Measurements from ENCODE around the gene SPECC1L.

SPECC1L gene

DNA sequence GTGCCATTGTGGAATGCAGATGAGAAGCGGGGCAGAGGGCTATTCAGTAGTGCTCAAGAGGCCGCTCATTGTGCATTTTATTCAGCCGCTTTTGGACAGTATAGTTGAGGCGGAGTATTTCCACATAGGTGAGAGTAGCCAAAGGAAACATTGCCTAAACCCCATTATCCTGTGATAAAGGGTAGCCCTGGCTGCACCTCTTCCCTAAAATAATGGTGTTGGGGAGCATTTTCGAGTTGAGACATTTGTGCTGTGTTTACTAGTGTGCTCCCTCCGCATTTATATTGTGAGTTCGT is 68.8 kb downstream of the SPECC1L start:
- TF ChIP-seq, protein P1, sequence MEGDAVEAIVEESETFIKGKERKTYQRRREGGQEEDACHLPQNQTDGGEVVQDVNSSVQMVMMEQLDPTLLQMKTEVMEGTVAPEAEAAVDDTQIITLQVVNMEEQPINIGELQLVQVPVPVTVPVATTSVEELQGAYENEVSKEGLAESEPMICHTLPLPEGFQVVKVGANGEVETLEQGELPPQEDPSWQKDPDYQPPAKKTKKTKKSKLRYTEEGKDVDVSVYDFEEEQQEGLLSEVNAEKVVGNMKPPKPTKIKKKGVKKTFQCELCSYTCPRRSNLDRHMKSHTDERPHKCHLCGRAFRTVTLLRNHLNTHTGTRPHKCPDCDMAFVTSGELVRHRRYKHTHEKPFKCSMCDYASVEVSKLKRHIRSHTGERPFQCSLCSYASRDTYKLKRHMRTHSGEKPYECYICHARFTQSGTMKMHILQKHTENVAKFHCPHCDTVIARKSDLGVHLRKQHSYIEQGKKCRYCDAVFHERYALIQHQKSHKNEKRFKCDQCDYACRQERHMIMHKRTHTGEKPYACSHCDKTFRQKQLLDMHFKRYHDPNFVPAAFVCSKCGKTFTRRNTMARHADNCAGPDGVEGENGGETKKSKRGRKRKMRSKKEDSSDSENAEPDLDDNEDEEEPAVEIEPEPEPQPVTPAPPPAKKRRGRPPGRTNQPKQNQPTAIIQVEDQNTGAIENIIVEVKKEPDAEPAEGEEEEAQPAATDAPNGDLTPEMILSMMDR (IDR thresholded peaks at IDR 0.05; ENCODE audit: low read depth, low read length), result no peak
- no peak overlapping the region for H3K4me3 ChIP-seq (replicated peaks in 1 of 2; ENCODE audit: low read depth in 2 of 2, low read length in 2 of 2)
- DNase-seq (ENCODE audit: low read depth in 2 of 2), result no peak

DNA sequence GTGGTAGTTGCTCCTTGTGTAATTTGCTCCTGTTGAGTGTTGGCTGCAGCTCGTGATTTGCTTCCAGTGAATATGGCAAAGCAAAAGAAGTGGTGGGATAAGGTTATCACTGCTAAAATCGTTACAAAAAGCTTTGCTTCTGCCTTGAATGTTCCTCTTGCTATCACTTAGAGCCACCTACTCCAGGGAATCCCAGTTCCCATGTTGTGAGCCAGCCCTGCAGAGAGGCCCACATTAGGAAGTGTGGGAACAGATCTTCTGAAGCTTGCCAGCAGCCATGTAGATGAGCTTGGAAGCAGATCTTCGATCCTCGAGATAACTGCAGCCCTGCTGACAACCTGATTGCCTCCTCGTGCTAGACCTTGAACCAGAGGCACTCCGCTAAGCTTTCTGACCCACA is 71.0 kb downstream of the SPECC1L start:
- H3K4me3 ChIP-seq (replicated peaks in 1 of 2; ENCODE audit: low read depth in 2 of 2, low read length in 2 of 2), result no peak overlapping the region
- TF ChIP-seq, protein P1 (IDR thresholded peaks at IDR 0.05; ENCODE audit: low read depth, low read length), result no peak
- DNase-seq (ENCODE audit: low read depth in 2 of 2), result no peak

DNA sequence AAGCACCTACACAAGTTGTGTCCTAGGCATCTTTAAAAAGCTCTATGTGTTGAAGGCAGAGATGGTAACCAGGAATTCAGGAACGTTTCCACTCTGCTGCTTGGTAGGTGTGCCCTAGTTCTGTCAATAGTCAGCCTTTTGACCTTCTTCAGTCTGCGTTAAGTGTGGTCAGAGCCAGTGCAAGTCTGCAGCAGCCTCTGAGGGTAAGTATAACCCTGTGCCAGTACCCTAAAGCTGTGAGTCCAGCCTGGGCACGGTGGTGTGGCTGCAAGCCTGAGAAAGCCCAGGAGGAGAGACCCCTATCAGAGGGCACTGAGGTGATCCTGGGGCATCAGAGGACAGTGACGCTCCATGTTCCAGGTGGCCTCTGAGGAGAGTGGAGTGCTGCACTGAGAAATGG is 80.0 kb downstream of the SPECC1L start:
- no peak overlapping the region for H3K4me3 ChIP-seq (replicated peaks in 1 of 2; ENCODE audit: low read depth in 2 of 2, low read length in 2 of 2)
- TF ChIP-seq, protein P1 (IDR thresholded peaks at IDR 0.05; ENCODE audit: low read depth, low read length), result no peak
- DNase-seq (ENCODE audit: low read depth in 2 of 2), result no peak

DNA sequence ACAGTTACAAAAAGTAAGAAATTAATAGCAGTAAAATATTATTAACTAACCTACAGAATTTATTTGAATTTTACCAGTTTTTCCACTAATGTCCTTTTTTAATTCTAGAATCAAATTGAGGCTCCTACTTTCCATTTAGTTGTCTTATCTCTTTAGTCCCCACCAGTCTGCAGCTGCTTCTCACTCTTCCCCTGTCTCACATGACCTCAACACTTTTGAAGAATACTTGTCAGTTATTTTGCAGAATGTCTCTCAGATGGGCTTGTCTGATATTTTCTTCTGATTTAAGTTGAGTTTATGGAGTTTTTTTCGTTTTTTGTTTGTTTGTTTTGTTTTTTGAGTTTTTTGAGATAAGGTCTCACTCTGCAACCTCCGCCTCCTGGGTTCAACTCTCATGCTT is 82.5 kb downstream of the SPECC1L start:
- DNase-seq (ENCODE audit: low read depth in 2 of 2), result no peak
- H3K4me3 ChIP-seq (replicated peaks in 1 of 2; ENCODE audit: low read depth in 2 of 2, low read length in 2 of 2), result no peak overlapping the region
- TF ChIP-seq, protein P1 (IDR thresholded peaks at IDR 0.05; ENCODE audit: low read depth, low read length), result no peak

DNA sequence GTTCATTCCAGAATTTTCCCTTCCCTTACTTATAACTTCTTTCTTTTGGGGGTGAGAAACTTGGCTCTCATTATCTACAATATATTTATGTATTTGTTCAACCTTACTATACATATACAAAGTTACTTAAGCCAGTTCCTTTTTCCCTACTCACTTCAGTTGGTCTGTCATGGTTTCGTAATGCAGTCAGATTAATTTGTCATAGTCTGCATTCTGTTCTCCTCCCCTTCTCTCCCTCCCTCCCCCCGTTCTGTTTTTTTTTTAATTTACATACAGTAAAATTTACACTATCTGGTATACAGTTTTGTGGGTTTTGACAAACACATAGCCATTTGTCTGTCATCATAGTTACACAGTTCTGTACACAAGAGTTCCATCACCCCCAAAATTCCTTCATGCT is 84.9 kb downstream of the SPECC1L start:
- H3K4me3 ChIP-seq (replicated peaks in 1 of 2; ENCODE audit: low read depth in 2 of 2, low read length in 2 of 2), result no peak overlapping the region
- TF ChIP-seq, protein P1 (IDR thresholded peaks at IDR 0.05; ENCODE audit: low read depth, low read length), result no peak
- DNase-seq (ENCODE audit: low read depth in 2 of 2), result peak; percentile 28 to 38

DNA sequence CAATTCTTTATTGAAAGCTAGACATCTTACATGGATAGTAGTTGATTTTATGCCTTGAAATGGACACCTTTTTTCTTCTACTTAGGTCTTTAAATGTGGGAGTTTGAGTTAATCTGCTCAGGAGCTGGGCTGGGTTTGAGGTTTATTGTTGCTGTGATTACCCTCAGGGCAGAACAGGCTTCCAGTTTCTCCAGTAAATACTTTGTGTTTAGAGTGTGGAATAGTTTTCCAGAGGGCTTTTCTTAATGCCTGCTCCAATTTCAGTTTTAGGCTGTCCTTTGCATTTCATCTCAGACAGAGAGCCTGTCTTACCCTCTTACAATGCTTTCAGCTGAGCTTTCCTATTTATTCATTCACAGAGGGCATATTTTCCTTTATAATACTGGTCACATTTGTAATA is 86.9 kb downstream of the SPECC1L start:
- DNase-seq (ENCODE audit: low read depth in 2 of 2), result no peak
- H3K4me3 ChIP-seq (replicated peaks in 1 of 2; ENCODE audit: low read depth in 2 of 2, low read length in 2 of 2), result no peak overlapping the region
- TF ChIP-seq, protein P1 (IDR thresholded peaks at IDR 0.05; ENCODE audit: low read depth, low read length), result no peak

DNA sequence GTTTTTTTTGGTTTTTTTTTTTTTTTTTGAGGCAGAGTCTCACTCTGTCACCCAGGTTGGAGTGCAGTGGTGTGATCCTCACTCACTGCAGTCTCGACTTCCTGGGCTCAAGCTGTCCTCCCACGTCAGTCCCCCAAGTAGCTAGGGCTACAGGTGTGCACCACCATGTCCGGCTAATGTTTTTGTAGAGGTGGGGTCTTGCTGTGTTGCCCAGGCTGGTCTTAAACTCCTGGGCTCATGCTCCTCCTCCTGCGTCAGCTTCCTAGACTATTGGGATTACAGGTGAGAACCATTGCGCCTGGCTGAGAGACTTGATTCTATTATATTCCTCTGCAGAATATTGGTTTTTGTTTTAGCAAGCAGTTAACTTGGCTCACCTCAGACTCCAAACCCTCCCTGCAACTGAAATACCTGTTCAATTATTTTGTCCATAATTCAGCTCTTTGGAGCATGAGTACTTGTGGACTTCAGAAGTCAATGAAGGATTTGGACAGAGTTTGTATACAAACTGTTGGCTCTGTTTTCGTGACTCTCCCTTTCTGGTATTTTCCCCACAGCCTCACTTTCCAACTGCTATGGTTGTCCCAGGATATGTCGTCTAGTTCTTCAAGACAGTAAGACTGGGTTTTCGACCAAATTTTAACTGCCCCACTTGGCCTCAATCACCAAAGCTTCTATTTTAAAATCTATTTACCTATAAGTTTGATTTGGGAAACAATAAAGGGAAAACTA is 87.6 kb downstream of the SPECC1L start:
- no peak overlapping the region for H3K4me3 ChIP-seq (replicated peaks in 1 of 2; ENCODE audit: low read depth in 2 of 2, low read length in 2 of 2)
- DNase-seq (ENCODE audit: low read depth in 2 of 2), result no peak
- TF ChIP-seq, protein P1 (IDR thresholded peaks at IDR 0.05; ENCODE audit: low read depth, low read length), result no peak

Data from cardiac fibroblast (primary cell).